HepG2 (cell line): ENCODE measurements around the gene MIEF1. TPM values are rescaled to one million over a fixed set of nuclear protein-coding genes. Genes with fewer than 3 reads are reported as not detected.

Source experiments
- FOXC1 ChIP-seq: sonication (generic); formaldehyde crosslinking; IDR thresholded peaks from 2 replicates; pipeline ENCODE4 v1.8.0; 2022; ENCODE audit warnings: mild to moderate bottlenecking, missing genetic modification reagents, borderline replicate concordance
- FOXK1 ChIP-seq: sonication (generic); formaldehyde crosslinking; IDR thresholded peaks from 2 replicates; pipeline ENCODE4 v1.4.0; 2020; ENCODE audit warnings: low read depth, missing genetic modification reagents, borderline replicate concordance
- IRF9 ChIP-seq: sonication (generic); formaldehyde crosslinking; IDR thresholded peaks from 2 replicates; pipeline ENCODE4 v1.8.0; 2022; ENCODE audit warnings: missing genetic modification reagents, mild to moderate bottlenecking, borderline replicate concordance
- KDM2A ChIP-seq: sonication (generic); formaldehyde crosslinking; IDR thresholded peaks from 2 replicates; pipeline ENCODE4 v1.4.0; 2020; ENCODE audit warnings: low read depth, missing genetic modification reagents, borderline replicate concordance
- PHF5A ChIP-seq: IDR thresholded peaks from one replicate; pipeline ENCODE4 v1.6.1; 2018; ENCODE audit warnings: low read depth, missing genetic modification reagents; ENCODE audit not compliant: unreplicated experiment
- PRDM4 ChIP-seq: sonication (generic); formaldehyde crosslinking; IDR thresholded peaks from 2 replicates; pipeline ENCODE4 v1.9.0; 2021; ENCODE audit warnings: missing genetic modification reagents, borderline replicate concordance
- RBFOX2 ChIP-seq: fragments of 200-400 bp; formaldehyde crosslinking; IDR thresholded peaks from 2 replicates; pipeline ENCODE4 v1.6.1; 2017; ENCODE audit warnings: low read depth, mild to moderate bottlenecking, low read length
- SP2 ChIP-seq: sonication (generic); formaldehyde crosslinking; IDR thresholded peaks from 2 replicates; pipeline ENCODE4 v1.5.1; 2020; ENCODE audit warnings: mild to moderate bottlenecking, missing genetic modification reagents
- TFDP1 ChIP-seq: IDR thresholded peaks from 2 replicates; pipeline ENCODE4 v1.6.1; 2016; ENCODE audit warnings: missing compliant biosample characterization, missing genetic modification reagents, borderline replicate concordance
- ZFP1 ChIP-seq: IDR thresholded peaks from 2 replicates; pipeline ENCODE4 v1.6.1; 2016
- ZNF383 ChIP-seq: sonication (generic); formaldehyde crosslinking; IDR thresholded peaks from 2 replicates; pipeline ENCODE4 v1.4.0; 2020; ENCODE audit warnings: missing genetic modification reagents, mild to moderate bottlenecking, borderline replicate concordance
- ZNF747 ChIP-seq: sonication (generic); formaldehyde crosslinking; IDR thresholded peaks from 2 replicates; pipeline ENCODE4 v1.8.1; 2023; ENCODE audit warnings: missing genetic modification reagents, mild to moderate bottlenecking, borderline replicate concordance
- polyA plus RNA-seq, 8 experiments: library from polyadenylated mRNA; depleted of rRNA in 3 of 8; stranded (reverse) in 7 of 8; unstranded in 1 of 8; fragments of >200 nt; fragmentation: Illumina TruSeq in 4 of 8; extraction: Trizol in 4 of 8; gene quantifications; 2 replicates each; pipeline versions ENCODE4 v1.2.1 to v1.2.3, GENCODE V29; 2011 to 2016; ENCODE audit warnings: low read depth in 4 of 8, missing spikeins in 1 of 8, mixed read lengths in 1 of 8; ENCODE audit not compliant: insufficient read depth in 1 of 8
- total RNA-seq, 5 experiments: library from RNA; depleted of rRNA; stranded (reverse); fragments of >200 nt; fragmentation: Illumina TruSeq; extraction: Trizol; gene quantifications; 2 replicates each; pipeline ENCODE4 v1.2.3, GENCODE V29; 2016; ENCODE audit warnings: low read depth in 1 of 5
- TF ChIP-seq, protein P1 (sequence below): IDR thresholded peaks from 2 replicates; pipeline ENCODE4 v1.6.1; 2018; ENCODE audit warnings: missing genetic modification reagents
- TF ChIP-seq, protein P2 (sequence below): IDR thresholded peaks from 2 replicates; pipeline ENCODE4 v1.6.1; 2016; ENCODE audit warnings: missing compliant biosample characterization, missing genetic modification reagents, borderline replicate concordance
- TF ChIP-seq, protein P3 (sequence below): IDR thresholded peaks from 2 replicates; pipeline ENCODE4 v1.6.1; 2016; ENCODE audit warnings: low read depth

MIEF1 gene
- total and polyA plus RNA-seq, 2 of the 13 experiments (the other 11 are each of a cell fraction or from before 2014, with no cell fraction given), result 21.7 to 34.8 TPM

DNA sequence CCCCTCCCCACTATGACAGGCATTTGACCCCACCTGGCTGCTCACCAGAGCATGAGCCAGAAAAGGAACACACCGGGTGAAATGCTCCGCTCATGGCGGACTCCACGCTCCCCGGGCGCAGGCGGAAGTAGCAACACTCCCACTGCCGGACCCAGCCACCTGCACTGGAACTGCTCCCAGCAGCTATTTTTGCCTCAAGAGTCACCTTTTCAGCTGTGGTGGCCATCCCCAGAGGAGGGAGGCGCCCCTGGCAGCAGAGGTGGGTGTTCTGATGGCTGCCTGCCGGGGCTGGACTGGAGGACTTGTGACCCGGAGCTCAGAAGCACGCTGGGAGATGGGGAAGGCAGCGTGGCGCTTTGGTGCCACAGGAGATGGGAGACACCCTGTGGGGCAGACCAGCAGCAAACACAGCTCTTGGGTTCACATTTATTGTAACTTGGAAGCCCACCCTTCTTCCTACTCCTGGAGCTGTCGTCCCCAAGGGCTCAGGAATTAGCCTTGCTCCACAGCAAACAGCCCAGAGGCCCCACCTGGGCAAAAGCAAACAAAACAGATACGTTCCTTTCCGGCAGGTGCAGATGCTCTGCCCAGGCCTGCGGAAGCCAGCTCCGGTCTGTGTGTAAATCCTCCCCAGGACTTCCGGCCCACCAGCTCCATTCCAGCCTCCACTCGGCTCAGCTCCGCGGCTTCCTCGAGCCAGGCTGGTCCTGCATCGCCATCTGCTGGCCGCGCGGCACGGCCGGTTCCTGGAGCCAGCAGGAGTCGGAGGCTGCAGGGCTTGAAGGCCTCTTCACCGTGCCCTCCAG lies 26.8 kb downstream of the MIEF1 start (continued):
- TF ChIP-seq PRDM4 (no peak), RBFOX2 (peak; percentile 78), ZNF747 (CRISPR knock-in tag) (no peak), SP2 (peak; percentile 59), IRF9 (peak; percentile 74; the same call in 1 of the 2 replicates), TFDP1 (CRISPR knock-in tag) (peak; percentile 54; the same call in 1 of the 2 replicates), ZFP1 (0 out of 2 replicates have a peak, but pooled peaks have one; percentile 46), FOXC1 (no peak; the same call in 1 of the 2 replicates), ZNF383 (CRISPR knock-in tag) (no peak), PHF5A (CRISPR knock-in tag) (peak; percentile 89), KDM2A (CRISPR knock-in tag) (peak; percentile 96), FOXK1 (CRISPR knock-in tag) (peak; percentile 71; the same call in 1 of the 2 replicates)
- TF ChIP-seq, protein P1, sequence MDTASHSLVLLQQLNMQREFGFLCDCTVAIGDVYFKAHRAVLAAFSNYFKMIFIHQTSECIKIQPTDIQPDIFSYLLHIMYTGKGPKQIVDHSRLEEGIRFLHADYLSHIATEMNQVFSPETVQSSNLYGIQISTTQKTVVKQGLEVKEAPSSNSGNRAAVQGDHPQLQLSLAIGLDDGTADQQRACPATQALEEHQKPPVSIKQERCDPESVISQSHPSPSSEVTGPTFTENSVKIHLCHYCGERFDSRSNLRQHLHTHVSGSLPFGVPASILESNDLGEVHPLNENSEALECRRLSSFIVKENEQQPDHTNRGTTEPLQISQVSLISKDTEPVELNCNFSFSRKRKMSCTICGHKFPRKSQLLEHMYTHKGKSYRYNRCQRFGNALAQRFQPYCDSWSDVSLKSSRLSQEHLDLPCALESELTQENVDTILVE (CRISPR knock-in tag), result peak; percentile 64; the same call in 1 of the 2 replicates
- TF ChIP-seq, protein P2, sequence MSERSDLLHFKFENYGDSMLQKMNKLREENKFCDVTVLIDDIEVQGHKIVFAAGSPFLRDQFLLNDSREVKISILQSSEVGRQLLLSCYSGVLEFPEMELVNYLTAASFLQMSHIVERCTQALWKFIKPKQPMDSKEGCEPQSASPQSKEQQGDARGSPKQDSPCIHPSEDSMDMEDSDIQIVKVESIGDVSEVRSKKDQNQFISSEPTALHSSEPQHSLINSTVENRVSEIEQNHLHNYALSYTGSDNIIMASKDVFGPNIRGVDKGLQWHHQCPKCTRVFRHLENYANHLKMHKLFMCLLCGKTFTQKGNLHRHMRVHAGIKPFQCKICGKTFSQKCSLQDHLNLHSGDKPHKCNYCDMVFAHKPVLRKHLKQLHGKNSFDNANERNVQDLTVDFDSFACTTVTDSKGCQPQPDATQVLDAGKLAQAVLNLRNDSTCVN, result peak; percentile 75; the same call in 1 of the 2 replicates
- TF ChIP-seq, protein P3, sequence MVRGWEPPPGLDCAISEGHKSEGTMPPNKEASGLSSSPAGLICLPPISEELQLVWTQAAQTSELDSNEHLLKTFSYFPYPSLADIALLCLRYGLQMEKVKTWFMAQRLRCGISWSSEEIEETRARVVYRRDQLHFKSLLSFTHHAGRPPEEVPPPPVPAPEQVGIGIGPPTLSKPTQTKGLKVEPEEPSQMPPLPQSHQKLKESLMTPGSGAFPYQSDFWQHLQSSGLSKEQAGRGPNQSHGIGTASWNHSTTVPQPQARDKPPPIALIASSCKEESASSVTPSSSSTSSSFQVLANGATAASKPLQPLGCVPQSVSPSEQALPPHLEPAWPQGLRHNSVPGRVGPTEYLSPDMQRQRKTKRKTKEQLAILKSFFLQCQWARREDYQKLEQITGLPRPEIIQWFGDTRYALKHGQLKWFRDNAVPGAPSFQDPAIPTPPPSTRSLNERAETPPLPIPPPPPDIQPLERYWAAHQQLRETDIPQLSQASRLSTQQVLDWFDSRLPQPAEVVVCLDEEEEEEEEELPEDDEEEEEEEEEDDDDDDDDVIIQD (CRISPR knock-in tag), result no peak
